ENCODE data around the gene SEC14L6. TPM values are rescaled to one million over a fixed set of nuclear protein-coding genes. Genes with fewer than 3 reads are reported as not detected.

Gene SEC14L6
- total and polyA plus RNA-seq, 7 experiments from 2014 or later = not detected

- no peak overlapping the region for H3K27ac Mint-ChIP-seq
- POLR2A ChIA-PET = no interaction called here
- CTCF ChIA-PET = no interaction called here
- no peaks in the 10 kb centered on the region for H3K4me1 Mint-ChIP-seq
- H3K4me1 ChIP-seq (ENCODE audit: control insufficient read depth in 2 of 2, insufficient read depth in 2 of 2, low read length in 2 of 2) = no peaks in the 10 kb centered on the region
- no peaks in the 10 kb centered on the region for H3K9me3 ChIP-seq (ENCODE audit: control insufficient read depth in 2 of 3, low read length in 3 of 3)
- no peaks in the 10 kb centered on the region for H3K27me3 ChIP-seq (ENCODE audit: control insufficient read depth in 2 of 2, insufficient read depth in 2 of 2, low read length in 2 of 2)
- ATAC-seq = no peak
- H3K36me3 Mint-ChIP-seq = no peaks in the 10 kb centered on the region
- no peak overlapping the region for H3K4me3 ChIP-seq (ENCODE audit: low read length)
- peaks cover 0 to 2% (median 0%) of the 10 kb centered on the region in 11 donors for H3K9me3 Mint-ChIP-seq
- no peak overlapping the region for H3K27ac ChIP-seq (ENCODE audit: low read depth, low read length)
- H3K4me3 Mint-ChIP-seq = no peak overlapping the region
- no peaks in the 10 kb centered on the region for H3K36me3 ChIP-seq (ENCODE audit: control insufficient read depth in 2 of 3, insufficient read depth in 3 of 3, low read length in 3 of 3)
- DNase-seq = no peak
- intact Hi-C loops (cut with micrococcal nuclease) = no loop called here
- peaks cover 0 to 2% (median 0%) of the 10 kb centered on the region in 5 donors for H3K27me3 Mint-ChIP-seq
Observed at GRCh38 chr22:30516273-30516672, 30.3 kb downstream of the SEC14L6 start.

- no peaks in the 10 kb centered on the region for H3K27me3 ChIP-seq (ENCODE audit: control insufficient read depth in 2 of 2, insufficient read depth in 2 of 2, low read length in 2 of 2)
- POLR2A ChIA-PET = no interaction called here
- no peaks in the 10 kb centered on the region for H3K9me3 ChIP-seq (ENCODE audit: control insufficient read depth in 2 of 3, low read length in 3 of 3)
- Mint-ChIP-seq H3K27me3 (peaks cover 0 to 9% (median 0%) of the 10 kb centered on the region in 5 donors), H3K27ac (no peak overlapping the region), H3K36me3 (no peaks in the 10 kb centered on the region), H3K4me1 (no peaks in the 10 kb centered on the region), H3K4me3 (no peak overlapping the region), H3K9me3 (peaks cover 0 to 6% (median 0%) of the 10 kb centered on the region in 11 donors)
- CTCF ChIA-PET = no interaction called here
- no peaks in the 10 kb centered on the region for H3K4me1 ChIP-seq (ENCODE audit: control insufficient read depth in 2 of 2, insufficient read depth in 2 of 2, low read length in 2 of 2)
- no peak for DNase-seq
- H3K4me3 ChIP-seq (ENCODE audit: low read length) = no peak overlapping the region
- no peak for ATAC-seq
- H3K36me3 ChIP-seq (ENCODE audit: control insufficient read depth in 2 of 3, insufficient read depth in 3 of 3, low read length in 3 of 3) = no peaks in the 10 kb centered on the region
- intact Hi-C loops (cut with micrococcal nuclease) = no loop called here
- H3K27ac ChIP-seq (ENCODE audit: low read depth, low read length) = no peak overlapping the region
Observed at GRCh38 chr22:30514252-30514651, 32.3 kb downstream of the SEC14L6 start.

GRCh38 chr22:30513462-30513861 is 33.1 kb downstream of the SEC14L6 start:
- intact Hi-C loops (cut with micrococcal nuclease) = no loop called here
- H3K9me3 Mint-ChIP-seq = peaks cover 0 to 6% (median 0%) of the 10 kb centered on the region in 11 donors
- H3K4me3 Mint-ChIP-seq = no peak overlapping the region
- H3K9me3 ChIP-seq (ENCODE audit: control insufficient read depth in 2 of 3, low read length in 3 of 3) = no peaks in the 10 kb centered on the region
- no peaks in the 10 kb centered on the region for H3K36me3 ChIP-seq (ENCODE audit: control insufficient read depth in 2 of 3, insufficient read depth in 3 of 3, low read length in 3 of 3)
- ATAC-seq = no peak
- ChIA-PET CTCF (no interaction called here), POLR2A (no interaction called here)
- H3K27me3 Mint-ChIP-seq = peaks cover 0 to 13% (median 0%) of the 10 kb centered on the region in 5 donors
- no peak overlapping the region for H3K4me3 ChIP-seq (ENCODE audit: low read length)
- no peak overlapping the region for H3K27ac ChIP-seq (ENCODE audit: low read depth, low read length)
- DNase-seq = no peak
- no peaks in the 10 kb centered on the region for H3K36me3 Mint-ChIP-seq
- no peaks in the 10 kb centered on the region for H3K27me3 ChIP-seq (ENCODE audit: control insufficient read depth in 2 of 2, insufficient read depth in 2 of 2, low read length in 2 of 2)
- H3K4me1 Mint-ChIP-seq = no peaks in the 10 kb centered on the region
- no peak overlapping the region for H3K27ac Mint-ChIP-seq
- no peaks in the 10 kb centered on the region for H3K4me1 ChIP-seq (ENCODE audit: control insufficient read depth in 2 of 2, insufficient read depth in 2 of 2, low read length in 2 of 2)

GRCh38 chr22:30511911-30512310 is 34.6 kb downstream of the SEC14L6 start:
- Histone ChIP-seq H3K36me3 (ENCODE audit: control insufficient read depth in 2 of 3, insufficient read depth in 3 of 3, low read length in 3 of 3) (no peaks in the 10 kb centered on the region), H3K9me3 (ENCODE audit: control insufficient read depth in 2 of 3, low read length in 3 of 3) (no peaks in the 10 kb centered on the region), H3K4me3 (ENCODE audit: low read length) (no peak overlapping the region), H3K27ac (ENCODE audit: low read depth, low read length) (no peak overlapping the region), H3K4me1 (ENCODE audit: control insufficient read depth in 2 of 2, insufficient read depth in 2 of 2, low read length in 2 of 2) (no peaks in the 10 kb centered on the region), H3K27me3 (ENCODE audit: control insufficient read depth in 2 of 2, insufficient read depth in 2 of 2, low read length in 2 of 2) (no peaks in the 10 kb centered on the region)
- H3K4me1 Mint-ChIP-seq = no peaks in the 10 kb centered on the region
- DNase-seq = no peak
- peaks cover 0 to 13% (median 3%) of the 10 kb centered on the region in 5 donors for H3K27me3 Mint-ChIP-seq
- H3K36me3 Mint-ChIP-seq = no peaks in the 10 kb centered on the region
- ChIA-PET POLR2A (no interaction called here), CTCF (no interaction called here)
- peaks cover 0 to 6% (median 0%) of the 10 kb centered on the region in 11 donors for H3K9me3 Mint-ChIP-seq
- intact Hi-C loops (cut with micrococcal nuclease) = no loop called here
- no peak overlapping the region for H3K27ac Mint-ChIP-seq
- H3K4me3 Mint-ChIP-seq = no peak overlapping the region
- ATAC-seq = no peak

GRCh38 chr22:30511109-30511508 is 35.4 kb downstream of the SEC14L6 start:
- H3K4me3 Mint-ChIP-seq = no peak overlapping the region
- Histone ChIP-seq H3K4me3 (ENCODE audit: low read length) (no peak overlapping the region), H3K27me3 (ENCODE audit: control insufficient read depth in 2 of 2, insufficient read depth in 2 of 2, low read length in 2 of 2) (no peaks in the 10 kb centered on the region), H3K27ac (ENCODE audit: low read depth, low read length) (no peak overlapping the region), H3K4me1 (ENCODE audit: control insufficient read depth in 2 of 2, insufficient read depth in 2 of 2, low read length in 2 of 2) (no peaks in the 10 kb centered on the region), H3K9me3 (ENCODE audit: control insufficient read depth in 2 of 3, low read length in 3 of 3) (no peaks in the 10 kb centered on the region), H3K36me3 (ENCODE audit: control insufficient read depth in 2 of 3, insufficient read depth in 3 of 3, low read length in 3 of 3) (no peaks in the 10 kb centered on the region)
- intact Hi-C loops (cut with micrococcal nuclease) = no loop called here
- H3K27ac Mint-ChIP-seq = no peak overlapping the region
- H3K36me3 Mint-ChIP-seq = no peaks in the 10 kb centered on the region
- POLR2A ChIA-PET = no interaction called here
- CTCF ChIA-PET = interaction anchor here (0.7 kb wide), 2 partner anchors 374 to 807 kb away, joined by 4 to 7 read pairs; no protein-coding TSS in a partner anchor
- ATAC-seq = no peak
- no peak for DNase-seq
- H3K4me1 Mint-ChIP-seq = no peaks in the 10 kb centered on the region
- peaks cover 0 to 6% (median 0%) of the 10 kb centered on the region in 11 donors for H3K9me3 Mint-ChIP-seq
- H3K27me3 Mint-ChIP-seq = peaks cover 3 to 19% (median 8%) of the 10 kb centered on the region in 5 donors

GRCh38 chr22:30508216-30508615 is 38.3 kb downstream of the SEC14L6 start:
- CTCF ChIA-PET = interaction anchor here (0.6 to 0.7 kb wide), 2 partner anchors 20 to 45 kb away, joined by 3 read pairs; no protein-coding TSS in a partner anchor
- Histone ChIP-seq H3K36me3 (ENCODE audit: control insufficient read depth in 2 of 3, insufficient read depth in 3 of 3, low read length in 3 of 3) (no peaks in the 10 kb centered on the region), H3K9me3 (ENCODE audit: control insufficient read depth in 2 of 3, low read length in 3 of 3) (no peaks in the 10 kb centered on the region), H3K27ac (ENCODE audit: low read depth, low read length) (no peak overlapping the region), H3K27me3 (ENCODE audit: control insufficient read depth in 2 of 2, insufficient read depth in 2 of 2, low read length in 2 of 2) (peaks cover 0 to 6% of the 10 kb centered on the region in 2 donors), H3K4me1 (ENCODE audit: control insufficient read depth in 2 of 2, insufficient read depth in 2 of 2, low read length in 2 of 2) (no peaks in the 10 kb centered on the region), H3K4me3 (ENCODE audit: low read length) (no peak overlapping the region)
- POLR2A ChIA-PET = no interaction called here
- intact Hi-C loops (cut with micrococcal nuclease) = no loop called here
- no peak overlapping the region for H3K4me3 Mint-ChIP-seq
- peaks cover 18 to 36% (median 22%) of the 10 kb centered on the region in 5 donors for H3K27me3 Mint-ChIP-seq
- no peaks in the 10 kb centered on the region for H3K36me3 Mint-ChIP-seq
- H3K27ac Mint-ChIP-seq = no peak overlapping the region
- peaks cover 0 to 5% (median 0%) of the 10 kb centered on the region in 7 donors for H3K4me1 Mint-ChIP-seq
- peaks cover 0 to 6% (median 0%) of the 10 kb centered on the region in 11 donors for H3K9me3 Mint-ChIP-seq
- no peak for DNase-seq
- no peak for ATAC-seq

GRCh38 chr22:30507670-30508069 is 38.9 kb downstream of the SEC14L6 start:
- Histone ChIP-seq H3K27me3 (ENCODE audit: control insufficient read depth in 2 of 2, insufficient read depth in 2 of 2, low read length in 2 of 2) (peaks cover 0 to 6% of the 10 kb centered on the region in 2 donors), H3K36me3 (ENCODE audit: control insufficient read depth in 2 of 3, insufficient read depth in 3 of 3, low read length in 3 of 3) (no peaks in the 10 kb centered on the region), H3K4me1 (ENCODE audit: control insufficient read depth in 2 of 2, insufficient read depth in 2 of 2, low read length in 2 of 2) (no peaks in the 10 kb centered on the region), H3K27ac (ENCODE audit: low read depth, low read length) (no peak overlapping the region), H3K9me3 (ENCODE audit: control insufficient read depth in 2 of 3, low read length in 3 of 3) (no peaks in the 10 kb centered on the region), H3K4me3 (ENCODE audit: low read length) (no peak overlapping the region)
- Mint-ChIP-seq H3K9me3 (peaks cover 0 to 6% (median 0%) of the 10 kb centered on the region in 11 donors), H3K4me3 (no peak overlapping the region), H3K27me3 (peaks cover 18 to 36% (median 22%) of the 10 kb centered on the region in 5 donors), H3K27ac (no peak overlapping the region), H3K36me3 (no peaks in the 10 kb centered on the region), H3K4me1 (peaks cover 0 to 5% (median 0%) of the 10 kb centered on the region in 7 donors)
- CTCF ChIA-PET = interaction anchor here (0.7 kb wide), 1 partner anchor 19 kb away, joined by 3 read pairs; no protein-coding TSS in a partner anchor
- intact Hi-C loops (cut with micrococcal nuclease) = no loop called here
- DNase-seq (no peak), ATAC-seq (no peak)
- POLR2A ChIA-PET = no interaction called here
